IMR-90 (cell line): ENCODE data around the gene ANK2.

Source experiments
- CTCF ChIP-seq: conservative IDR thresholded peaks from 2 replicates; pipeline ENCODE4 v1.5.1; 2012; ENCODE audit warnings: mild to moderate bottlenecking, low read depth, low read length, improper control_type of control experiment
- MAFK ChIP-seq: IDR thresholded peaks from 2 replicates; pipeline ENCODE4 v1.6.1; 2012; ENCODE audit warnings: low read depth, low read length, improper control_type of control experiment
- POLR2A ChIP-seq: IDR thresholded peaks from 2 replicates; pipeline ENCODE4 v1.6.1; 2012; ENCODE audit warnings: mild to moderate bottlenecking, low read depth, low read length

GRCh38 chr4:113113151-113113550, 63.7 kb downstream of the ANK2 start:
- TF ChIP-seq CTCF (no peak), POLR2A (no peak), MAFK (no peak)
